Measurements from ENCODE around the gene IMPDH1.

IMPDH1 gene

GRCh38 chr7:128434413-128435326, 24.9 kb upstream of the IMPDH1 start:
- no peak for DNase-seq

DNA sequence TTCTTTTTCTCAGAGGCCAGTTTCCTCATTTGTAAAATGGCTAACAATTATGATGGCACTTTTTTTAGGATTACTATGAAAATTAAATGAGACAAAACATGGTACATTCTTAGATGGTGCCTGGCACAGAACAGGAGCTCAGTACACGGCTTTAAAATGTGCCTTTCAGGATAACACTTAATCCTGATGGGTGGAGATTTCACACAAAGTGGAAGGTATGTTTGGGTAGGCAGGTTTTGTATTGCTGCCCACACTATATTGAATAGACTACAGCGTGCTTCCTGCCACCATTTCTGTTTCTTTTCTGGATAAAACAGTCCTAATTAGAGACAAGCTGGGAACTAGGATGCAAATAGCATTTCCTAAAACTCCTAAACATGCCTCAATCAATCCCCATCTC, 22.0 kb upstream of the IMPDH1 start:
- no peak for DNase-seq

DNA sequence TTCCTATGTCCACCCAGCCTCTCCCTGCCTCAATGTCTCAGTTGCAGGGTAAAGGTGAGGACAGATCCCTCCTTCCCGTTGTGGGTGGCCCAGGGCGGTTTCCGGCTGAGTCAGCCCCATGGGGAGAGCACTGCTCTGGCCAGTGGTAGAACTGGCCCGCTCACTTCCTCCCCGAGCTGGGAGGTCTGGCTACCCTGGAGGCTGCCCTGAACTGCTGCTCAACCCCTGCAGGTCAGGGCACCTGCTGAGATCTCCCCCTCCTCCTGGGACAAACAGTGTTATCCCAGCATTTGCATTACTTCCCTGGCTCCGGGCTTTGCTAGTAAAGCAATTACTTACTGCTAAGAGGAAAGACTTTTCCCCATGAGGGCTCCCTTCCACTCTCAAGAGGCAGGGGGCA, 21.4 kb upstream of the IMPDH1 start:
- DNase-seq: no peak

GRCh38 chr7:128430207-128430606, 20.4 kb upstream of the IMPDH1 start:
- no peak for DNase-seq

GRCh38 chr7:128427289-128427891, 17.6 kb upstream of the IMPDH1 start:
- peak; percentile 63 for DNase-seq

DNA sequence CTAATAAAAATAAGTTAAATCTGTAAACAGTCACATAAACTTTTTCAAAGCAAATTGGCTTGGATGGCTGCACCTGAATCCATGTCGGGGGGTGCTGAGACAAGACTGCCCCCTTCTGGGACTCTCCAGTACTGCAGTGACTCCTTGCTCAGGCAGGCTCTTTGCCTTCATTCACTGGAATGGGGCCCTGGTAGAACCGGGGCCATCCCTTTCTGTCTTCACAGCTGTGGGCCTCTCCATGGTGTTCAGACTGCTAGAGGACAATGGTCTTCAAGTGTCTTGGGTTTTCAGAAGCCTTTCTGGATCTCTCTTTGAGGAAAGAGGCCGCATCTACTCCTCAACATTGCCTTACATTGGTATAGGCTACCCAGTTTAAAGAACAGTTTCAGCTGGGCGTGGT, 16.1 kb upstream of the IMPDH1 start:
- DNase-seq: no peak

DNA sequence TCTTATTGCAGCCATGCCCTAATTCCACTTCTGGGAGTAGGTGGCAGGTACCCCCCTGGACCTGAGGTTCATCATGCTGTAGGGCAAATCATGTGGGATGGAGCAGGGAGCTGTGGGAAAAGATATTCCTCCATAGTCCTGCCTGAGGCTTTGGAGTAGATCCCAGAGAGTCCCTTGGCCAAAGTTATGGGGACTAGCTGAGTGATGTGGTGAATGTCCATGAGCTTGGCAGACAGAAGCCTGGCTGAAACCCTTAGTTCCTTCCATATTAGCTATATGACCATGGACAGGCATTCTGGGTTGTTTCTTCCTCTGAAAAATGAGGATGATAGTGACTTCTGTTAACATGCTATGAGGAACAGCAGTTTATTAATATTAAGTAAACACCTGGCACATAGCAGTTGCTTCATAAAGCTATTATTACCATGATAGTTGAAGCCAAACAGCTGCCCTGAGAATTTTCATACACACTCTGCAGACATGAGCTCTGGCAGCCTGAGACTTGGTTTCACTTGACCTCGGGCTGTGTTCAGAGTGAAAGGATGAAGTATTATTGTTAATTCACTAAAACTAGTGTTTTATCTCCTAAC, 15.0 kb upstream of the IMPDH1 start:
- no peak for DNase-seq

DNA sequence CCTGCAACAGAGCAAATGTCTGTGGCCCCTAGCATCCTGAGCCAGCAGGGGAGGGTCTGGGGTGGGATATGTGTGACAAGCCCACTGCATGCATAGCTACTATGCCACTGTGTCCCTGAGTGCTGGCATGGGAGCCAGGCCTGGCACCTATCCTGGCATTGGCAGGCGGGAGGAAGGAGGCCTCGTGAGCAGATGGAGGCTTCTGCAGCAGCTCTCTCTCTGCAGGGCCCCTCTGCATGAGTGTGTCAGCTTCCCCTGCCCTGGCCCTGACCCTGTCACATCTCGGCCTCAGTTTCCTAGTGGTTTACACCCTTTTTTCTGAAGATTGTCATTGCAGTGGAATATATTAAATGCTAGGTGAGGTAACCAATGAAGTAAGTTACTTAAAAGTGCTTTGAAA, 13.1 kb upstream of the IMPDH1 start:
- no peak for DNase-seq

DNA sequence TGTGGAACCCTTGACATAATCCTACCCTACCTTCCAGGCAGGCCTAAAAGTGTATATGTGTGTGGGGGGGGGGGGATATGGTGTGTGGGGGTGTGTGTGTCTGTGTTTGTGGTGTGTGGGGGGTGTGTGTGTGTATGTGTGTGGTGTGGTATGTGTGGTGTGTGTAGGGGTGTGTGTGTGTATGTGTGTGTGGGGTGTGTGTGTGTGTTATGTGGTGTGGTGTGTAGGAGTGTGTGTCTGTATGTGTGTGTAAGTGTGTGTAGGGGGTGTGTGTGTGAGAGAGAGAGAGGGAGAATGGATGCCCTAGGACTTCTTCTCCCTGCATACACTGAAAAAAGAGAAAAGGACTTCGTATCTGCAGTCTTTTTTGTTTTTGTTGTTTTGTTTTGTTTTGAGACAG, 12.3 kb upstream of the IMPDH1 start:
- no peak for DNase-seq

DNA sequence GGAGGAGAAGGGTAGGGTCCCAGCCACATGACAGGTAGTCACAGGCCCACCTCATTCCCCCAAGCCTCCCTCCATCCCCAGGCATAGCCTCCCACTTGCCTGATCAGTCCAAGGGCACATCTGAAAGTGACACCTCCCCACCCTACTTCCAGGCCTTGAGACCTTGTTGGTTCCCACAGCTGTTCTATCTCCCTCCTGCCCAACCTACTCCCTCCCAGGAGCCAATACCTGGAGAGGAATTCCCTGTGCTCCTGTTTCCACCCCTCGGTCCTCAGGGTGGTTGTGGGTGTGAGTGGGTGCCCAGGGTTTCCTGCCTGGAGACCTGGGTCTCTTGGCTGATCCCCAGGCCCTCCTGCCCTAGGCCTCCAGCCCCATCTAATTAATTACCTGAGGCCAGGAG, 11.6 kb upstream of the IMPDH1 start:
- no peak for DNase-seq

GRCh38 chr7:128420773-128421172, 11.0 kb upstream of the IMPDH1 start:
- DNase-seq: no peak

DNA sequence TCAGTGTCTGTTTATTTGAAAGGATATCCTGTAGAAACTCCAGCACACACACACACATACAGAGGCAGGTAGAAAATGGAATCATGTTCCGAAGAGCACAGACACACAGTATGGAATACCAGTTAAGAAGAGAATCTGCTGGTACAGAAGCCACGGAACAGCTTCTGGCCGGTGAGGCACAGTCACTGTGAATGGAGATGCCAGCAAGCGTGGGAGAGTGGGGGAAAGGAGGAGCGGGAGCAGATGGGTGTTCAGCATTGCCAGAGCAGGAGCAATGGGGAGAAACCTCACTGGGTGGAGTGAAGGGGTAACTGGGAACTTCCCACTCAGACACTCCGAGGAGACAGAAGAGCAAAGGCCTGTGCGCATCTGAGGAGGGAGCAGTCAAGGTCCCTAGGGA, 9.5 kb upstream of the IMPDH1 start:
- DNase-seq: no peak

- no peak for DNase-seq
These were observed 7.3 kb upstream of the IMPDH1 start for GRCh38 chr7:128417071-128417470.

- no peak for DNase-seq
These were observed 5.5 kb upstream of the IMPDH1 start for GRCh38 chr7:128415217-128415785.

DNA sequence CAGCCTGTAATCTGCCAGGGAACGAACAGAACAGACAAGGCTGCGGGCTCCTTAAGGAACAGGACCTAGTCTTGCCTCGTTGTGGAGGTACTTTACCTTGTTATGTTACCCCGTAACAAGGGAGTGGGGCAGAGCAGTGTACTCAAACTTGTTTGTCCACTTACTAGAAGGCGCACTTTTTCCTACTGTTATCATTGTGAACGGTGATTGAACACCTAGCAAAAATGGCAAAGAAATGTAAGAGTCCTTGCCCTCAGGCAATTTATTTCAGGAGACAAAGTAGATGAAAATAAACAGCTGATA, 620 bp upstream of the IMPDH1 start:
- no peak for DNase-seq

DNA sequence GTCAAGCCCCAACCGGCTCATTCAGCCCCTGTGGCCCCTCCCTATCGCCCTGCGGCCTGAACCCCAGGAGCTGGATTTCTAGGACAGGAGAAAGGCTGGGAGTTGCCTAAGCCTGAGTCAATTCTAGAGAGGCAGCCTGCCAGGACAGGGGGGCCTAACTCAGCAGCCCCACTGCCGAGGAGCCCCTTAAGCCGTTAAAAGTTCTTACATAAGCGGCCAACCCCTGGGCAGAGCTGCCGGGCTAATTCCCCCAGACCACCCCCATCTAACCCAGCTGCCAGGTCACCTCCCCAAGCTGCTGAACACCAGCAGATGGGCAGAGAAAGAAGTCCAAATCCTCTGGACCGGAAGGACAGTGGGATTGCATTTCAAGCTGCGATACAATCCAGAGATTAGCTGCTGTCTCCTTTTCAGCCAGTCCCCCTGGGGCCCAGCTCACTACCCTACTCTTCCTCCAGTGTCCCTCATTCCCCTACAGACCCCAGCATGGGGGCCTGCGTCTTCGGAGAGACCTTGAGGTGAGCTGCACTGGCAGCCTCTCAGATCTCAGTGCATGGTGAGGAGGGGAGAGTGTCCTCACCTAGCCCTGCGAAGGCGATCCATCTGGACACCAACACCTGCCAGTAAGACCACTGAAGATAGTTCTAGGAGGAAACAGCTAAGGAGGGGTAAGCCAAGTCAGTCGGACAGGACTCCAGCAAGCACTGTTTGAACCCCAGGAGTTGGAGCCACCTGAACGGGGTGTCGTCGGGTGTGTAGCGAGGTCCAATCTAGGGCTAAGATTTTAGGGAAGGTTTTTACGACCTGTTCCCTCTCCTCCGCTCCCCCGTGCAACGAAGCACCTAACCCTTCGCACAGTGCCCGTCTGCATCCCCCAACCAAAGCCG, 830 bp downstream of the IMPDH1 start:
- DNase-seq: no peak

DNA sequence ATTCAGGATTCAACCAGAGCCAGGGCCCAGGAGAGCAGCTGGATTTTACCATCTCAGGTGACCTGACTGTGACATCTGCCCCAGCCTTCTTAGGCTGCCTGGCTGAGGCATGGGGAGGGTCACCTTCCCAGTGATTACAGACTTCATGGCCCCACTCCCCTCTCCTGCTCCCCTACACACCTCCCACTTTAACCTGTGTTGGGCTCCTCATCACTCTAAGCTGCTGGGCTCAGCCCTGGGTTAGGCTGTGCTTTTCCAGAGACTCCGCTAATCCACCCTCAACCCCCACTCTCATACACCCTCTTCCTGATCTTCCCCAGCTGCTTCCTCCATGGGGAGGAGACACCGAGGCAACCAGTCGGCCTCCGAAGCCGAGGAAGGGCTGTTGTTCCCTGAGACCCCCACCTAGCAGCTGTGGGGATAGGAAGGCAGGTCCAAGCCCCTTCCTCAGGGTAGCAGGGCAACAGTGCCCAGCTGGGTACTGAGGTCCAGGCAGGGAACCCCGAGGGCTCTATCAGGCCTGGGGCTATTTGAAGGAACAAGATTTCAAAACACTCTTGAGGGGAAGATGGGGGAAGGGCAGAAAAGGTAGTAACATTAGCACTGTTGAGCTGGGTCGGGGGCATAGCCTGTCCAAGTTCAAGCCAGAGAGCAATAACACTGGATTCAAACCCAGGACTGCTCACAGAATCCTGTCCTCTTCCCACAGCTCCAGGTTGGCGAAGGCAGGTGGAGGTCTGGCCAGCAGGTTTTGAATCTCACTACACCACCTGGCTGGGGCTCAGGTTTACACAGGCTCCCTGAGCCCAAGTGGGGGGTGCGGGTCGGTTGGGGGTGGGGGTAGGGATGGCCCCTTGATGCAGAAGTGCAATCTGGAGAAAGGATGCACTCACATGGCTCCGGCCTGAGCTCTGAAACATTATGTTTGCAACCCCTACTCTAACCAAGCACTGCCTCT, 1.8 kb downstream of the IMPDH1 start:
- DNase-seq: no peak

- DNase-seq: no peak
These were observed 2.6 kb downstream of the IMPDH1 start for GRCh38 chr7:128407233-128407589.

- no peak for DNase-seq
These were observed 3.2 kb downstream of the IMPDH1 start for GRCh38 chr7:128406314-128407232.

DNA sequence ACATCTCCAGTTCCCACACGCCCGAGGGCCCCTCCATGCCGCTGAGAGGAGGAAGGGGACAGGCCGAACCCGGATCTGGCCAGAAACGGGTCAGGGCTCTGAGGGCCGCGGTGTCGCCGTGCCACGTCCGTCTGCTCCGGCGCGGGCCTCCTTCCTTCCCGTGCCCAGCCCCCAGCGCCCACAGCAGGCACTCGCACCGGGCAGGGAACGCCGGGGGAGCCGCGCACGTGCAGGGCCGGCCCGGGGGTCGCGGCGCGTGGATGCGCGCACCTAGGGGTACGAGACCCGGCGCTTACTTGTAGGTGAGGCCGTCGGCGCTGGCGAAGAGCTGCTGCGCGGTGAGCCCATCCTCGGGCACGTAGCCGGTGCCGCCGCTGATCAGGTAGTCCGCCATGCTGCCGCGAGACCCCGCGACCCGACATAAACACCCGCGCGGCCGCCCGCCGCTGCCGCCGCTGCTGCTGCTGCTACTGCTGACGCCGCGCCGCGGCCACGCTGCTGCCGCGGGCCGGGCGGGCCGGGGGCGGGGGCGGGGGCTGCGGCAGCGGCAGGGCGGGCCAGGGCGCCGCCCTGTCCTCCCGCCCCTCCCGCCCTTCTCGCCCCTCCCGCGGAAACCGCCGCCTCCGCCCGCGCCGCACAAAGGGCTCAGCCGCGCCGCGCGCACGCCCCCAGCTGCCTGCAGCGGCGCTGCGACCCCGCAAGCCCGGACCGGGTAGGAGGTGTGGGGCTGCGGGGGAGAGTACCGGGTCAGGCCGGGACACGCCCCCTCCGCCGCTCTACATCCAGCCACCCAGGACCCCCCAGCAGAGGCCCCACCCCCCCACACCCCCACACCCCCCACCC, 4.1 kb downstream of the IMPDH1 start:
- peak; percentile 49 for DNase-seq

Measured in NCI-H1105 (cell line).